Right atrium auricular region (tissue), 2 donors: ENCODE measurements around the gene TFB1M. TPM values are rescaled to one million over a fixed set of nuclear protein-coding genes. Genes with fewer than 3 reads are reported as not detected.

Source experiments
- DNase-seq: peaks from one replicate; pipeline ENCODE4 v3.0.0-alpha.2; 2019; ENCODE audit warnings: low spot score
- H3K27ac ChIP-seq, 2 donors: fragments of 200-600 bp; sonication (generic); 1 replicate in 1 of 2; 2 replicates in 1 of 2; pipeline ENCODE4 v1.5.1; 2016 to 2019
- H3K27me3 ChIP-seq, 2 donors: fragments of 200-600 bp; sonication (generic); one replicate each; pipeline versions ENCODE4 v1.5.1 to v1.6.0; 2017 to 2019
- H3K36me3 ChIP-seq: fragments of 200-600 bp; sonication (generic); one replicate; pipeline ENCODE4 v1.5.1; 2016
- H3K4me1 ChIP-seq, 2 donors: fragments of 200-600 bp; sonication (generic); one replicate each; pipeline versions ENCODE4 v1.5.1 to v1.6.0; 2017 to 2019
- H3K4me3 ChIP-seq, 2 donors: fragments of 200-600 bp; sonication (generic); 1 replicate in 1 of 2; 2 replicates in 1 of 2; pipeline ENCODE4 v1.5.1; 2017 to 2019; ENCODE audit warnings: mild to moderate bottlenecking in 1 of 2, moderate library complexity in 1 of 2
- H3K9me3 ChIP-seq, 2 donors: fragments of 200-600 bp; sonication (generic); one replicate each; pipeline ENCODE4 v1.5.1; 2019
- CTCF ChIP-seq, 2 donors: fragments of 200-600 bp; sonication (generic); IDR thresholded peaks; one replicate each; pipeline ENCODE4 v1.5.1; 2019; ENCODE audit warnings: antibody characterized with exemption in 2 of 2
- total RNA-seq, 2 donors: library from RNA; depleted of rRNA; stranded (reverse); fragments of >200 nt; gene quantifications; one replicate each; pipeline ENCODE4 v1.1.0, GENCODE V29; 2016

TFB1M gene
- total RNA-seq, 2 donors from 2014 or later: 10.7 to 11.1 TPM

DNA sequence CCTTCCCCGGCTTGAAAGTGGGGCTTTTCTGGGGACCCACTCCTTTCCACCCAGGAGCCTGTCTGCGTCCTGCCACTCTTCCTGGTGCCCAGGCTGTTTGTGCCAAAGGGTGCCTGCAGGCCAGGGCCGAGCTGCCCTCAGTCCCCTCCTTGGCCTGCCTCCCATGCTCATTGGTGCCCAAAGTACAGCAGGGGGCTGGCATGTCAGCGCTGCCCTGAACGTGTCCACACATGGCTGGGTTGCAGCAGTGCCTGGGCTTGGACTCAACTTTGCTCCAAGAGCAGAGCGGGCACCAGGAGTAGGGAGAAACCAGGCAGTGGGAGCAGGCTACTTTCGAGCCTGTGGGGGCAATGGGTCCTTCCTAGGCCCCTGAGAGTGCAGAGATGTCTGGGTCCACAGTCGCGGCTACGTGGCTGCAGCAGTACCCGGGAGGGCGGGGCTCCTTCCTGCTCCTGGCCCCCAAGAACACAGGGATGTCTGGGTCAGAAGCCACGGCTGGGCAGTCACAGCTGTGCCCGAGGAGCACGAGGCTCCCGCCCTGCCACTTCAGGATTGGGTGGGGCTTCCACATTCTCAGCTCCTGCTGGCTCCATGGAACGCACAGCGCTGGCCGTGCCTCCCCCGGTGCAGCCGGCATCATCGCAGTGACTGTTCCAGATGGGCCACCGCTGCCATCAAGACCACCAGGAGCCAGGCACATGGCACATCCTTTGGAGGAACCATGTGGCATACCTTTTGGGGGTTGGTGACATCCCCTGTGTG, 100.5 kb downstream of the TFB1M start:
- H3K4me1 ChIP-seq: no peaks in the 10 kb centered on the region

GRCh38 chr6:155212616-155213380, 101.5 kb downstream of the TFB1M start:
- Histone ChIP-seq H3K27me3 (no peaks in the 10 kb centered on the region), H3K9me3 (no peaks in the 10 kb centered on the region), H3K4me3 (no peak overlapping the region), H3K27ac (no peak overlapping the region), H3K36me3 (no peaks in the 10 kb centered on the region), H3K4me1 (no peaks in the 10 kb centered on the region)
- no peak for DNase-seq
- TF ChIP-seq CTCF (IDR thresholded peaks at IDR 0.05): no peak

More for the DNA sequence above, 100.5 kb downstream of the TFB1M start:
- Histone ChIP-seq H3K27ac (no peak overlapping the region), H3K4me3 (no peak overlapping the region), H3K9me3 (no peaks in the 10 kb centered on the region), H3K36me3 (no peaks in the 10 kb centered on the region), H3K27me3 (no peaks in the 10 kb centered on the region)
- peak; percentile 26 for DNase-seq
- no peak for TF ChIP-seq CTCF (IDR thresholded peaks at IDR 0.05)

- no peak overlapping the region for H3K27ac ChIP-seq
- H3K36me3 ChIP-seq: no peaks in the 10 kb centered on the region
- no peak for TF ChIP-seq CTCF (IDR thresholded peaks at IDR 0.05)
- H3K4me1 ChIP-seq: no peaks in the 10 kb centered on the region
- H3K4me3 ChIP-seq: no peak overlapping the region
- H3K9me3 ChIP-seq: no peaks in the 10 kb centered on the region
- DNase-seq: no peak
- no peaks in the 10 kb centered on the region for H3K27me3 ChIP-seq
Observed at GRCh38 chr6:155212106-155212505, 102.2 kb downstream of the TFB1M start.

GRCh38 chr6:155207223-155207622, 107.1 kb downstream of the TFB1M start:
- Histone ChIP-seq H3K4me1 (no peaks in the 10 kb centered on the region), H3K27me3 (no peaks in the 10 kb centered on the region), H3K9me3 (no peaks in the 10 kb centered on the region), H3K4me3 (no peak overlapping the region), H3K27ac (no peak overlapping the region), H3K36me3 (no peaks in the 10 kb centered on the region)
- DNase-seq: no peak
- TF ChIP-seq CTCF (IDR thresholded peaks at IDR 0.05): no peak

Other genes starting within 250 kb of the TFB1M start
- gene CLDN20, start 50.5 kb downstream of the TFB1M start, total RNA-seq: not detected
- gene NOX3, start 141.4 kb upstream of the TFB1M start, total RNA-seq: not detected